H9 (cell line): ENCODE results near the gene MUC22. TPM values are rescaled to one million over a fixed set of nuclear protein-coding genes. Genes with fewer than 3 reads are reported as not detected.

Experiments
- DNase-seq: peaks from one replicate; pipeline ENCODE4 v3.0.0-alpha.2; 2017
- H2AFZ ChIP-seq: one replicate; pipeline ENCODE4 v1.6.1; 2013; ENCODE audit warnings: mild to moderate bottlenecking, low read length, control low read depth, moderate library complexity
- H2AK5ac ChIP-seq: 2 replicates; pipeline ENCODE4 v1.6.1; 2013; ENCODE audit warnings: low read length, control low read depth, mixed read lengths; ENCODE audit not compliant: insufficient read length
- H2BK120ac ChIP-seq: one replicate; pipeline ENCODE4 v1.6.1; 2013; ENCODE audit warnings: low read depth, mild to moderate bottlenecking, low read length, control low read depth, inconsistent platforms; ENCODE audit not compliant: poor library complexity, severe bottlenecking
- H2BK12ac ChIP-seq: 2 replicates; pipeline ENCODE4 v1.6.1; 2013; ENCODE audit warnings: low read length, control low read depth, mixed read lengths, low read depth; ENCODE audit not compliant: insufficient read length
- H2BK15ac ChIP-seq: 2 replicates; pipeline ENCODE4 v1.6.1; 2013; ENCODE audit warnings: low read depth, low read length, control low read depth
- H2BK20ac ChIP-seq: one replicate; pipeline ENCODE4 v1.6.1; 2013; ENCODE audit warnings: low read depth, mild to moderate bottlenecking, low read length, control low read depth, inconsistent platforms; ENCODE audit not compliant: poor library complexity, severe bottlenecking
- H2BK5ac ChIP-seq: 2 replicates; pipeline ENCODE4 v1.6.1; 2013; ENCODE audit warnings: low read length, control low read depth, mixed read lengths; ENCODE audit not compliant: insufficient read length
- H3K14ac ChIP-seq: 2 replicates; pipeline ENCODE4 v1.6.1; 2013; ENCODE audit warnings: low read length, control low read depth; ENCODE audit not compliant: insufficient read depth
- H3K18ac ChIP-seq: 2 replicates; pipeline ENCODE4 v1.6.1; 2013; ENCODE audit warnings: low read depth, mild to moderate bottlenecking, mixed read lengths, low read length, control low read depth; ENCODE audit not compliant: insufficient read length
- H3K23ac ChIP-seq: 2 replicates; pipeline ENCODE4 v1.6.1; 2013; ENCODE audit warnings: low read length, control low read depth, mixed read lengths, low read depth; ENCODE audit not compliant: insufficient read length
- H3K23me2 ChIP-seq: 2 replicates; pipeline ENCODE4 v1.6.1; 2013; ENCODE audit warnings: low read depth, mild to moderate bottlenecking, mixed read lengths, low read length, control low read depth; ENCODE audit not compliant: insufficient read length, poor library complexity, severe bottlenecking
- H3K27ac ChIP-seq: 2 replicates; pipeline ENCODE4 v1.5.1; 2013; ENCODE audit warnings: low read length, control low read depth, mixed read lengths, low read depth; ENCODE audit not compliant: insufficient read length
- H3K27me3 ChIP-seq: 2 replicates; pipeline ENCODE4 v1.6.1; 2013; ENCODE audit warnings: low read length, control low read depth, inconsistent platforms; ENCODE audit not compliant: insufficient read depth
- H3K4ac ChIP-seq: 2 replicates; pipeline ENCODE4 v1.6.1; 2013; ENCODE audit warnings: low read depth, mild to moderate bottlenecking, control low read depth, inconsistent platforms, low read length, moderate library complexity
- H3K4me1 ChIP-seq: 2 replicates; pipeline ENCODE4 v1.6.1; 2013; ENCODE audit warnings: low read length, control low read depth, inconsistent platforms; ENCODE audit not compliant: insufficient read depth
- H3K4me2 ChIP-seq: 2 replicates; pipeline ENCODE4 v1.6.1; 2013; ENCODE audit warnings: low read length, control low read depth, mixed read lengths; ENCODE audit not compliant: insufficient read length, insufficient read depth
- H3K56ac ChIP-seq: 2 replicates; pipeline ENCODE4 v1.6.1; 2013; ENCODE audit warnings: low read depth, mild to moderate bottlenecking, mixed read lengths, low read length, control low read depth; ENCODE audit not compliant: insufficient read length
- H3K79me1 ChIP-seq: 2 replicates; pipeline ENCODE4 v1.6.1; 2013; ENCODE audit warnings: low read depth, mild to moderate bottlenecking, moderate library complexity, low read length, control low read depth, inconsistent platforms; ENCODE audit not compliant: insufficient read depth, poor library complexity, severe bottlenecking
- H3K79me2 ChIP-seq: 2 replicates; pipeline ENCODE4 v1.6.1; 2013; ENCODE audit warnings: low read length, control low read depth, inconsistent platforms; ENCODE audit not compliant: insufficient read depth
- H3K9ac ChIP-seq: 2 replicates; pipeline ENCODE4 v1.6.1; 2013; ENCODE audit warnings: low read length, control low read depth, mixed read lengths; ENCODE audit not compliant: insufficient read length; ENCODE audit errors: extremely low read depth
- H3K9me3 ChIP-seq: one replicate; pipeline ENCODE4 v1.6.1; 2013; ENCODE audit warnings: low read depth, low read length, inconsistent platforms; ENCODE audit not compliant: control insufficient read depth
- H3T11ph ChIP-seq: one replicate; pipeline ENCODE4 v1.6.1; 2013; ENCODE audit warnings: mild to moderate bottlenecking, low read length, control low read depth, inconsistent platforms
- H4K20me1 ChIP-seq: one replicate; pipeline ENCODE4 v1.6.1; 2013; ENCODE audit not compliant: control insufficient read depth, insufficient read length, insufficient read depth
- H4K5ac ChIP-seq: 2 replicates; pipeline ENCODE4 v1.6.1; 2013; ENCODE audit warnings: low read depth, mild to moderate bottlenecking, mixed read lengths, low read length, control low read depth; ENCODE audit not compliant: insufficient read length
- H4K8ac ChIP-seq: replicated peaks from 2 replicates; pipeline ENCODE4 v1.6.1; 2013; ENCODE audit warnings: low read length, control low read depth, mixed read lengths, low read depth; ENCODE audit not compliant: insufficient read length
- H4K91ac ChIP-seq: 2 replicates; pipeline ENCODE4 v1.6.1; 2013; ENCODE audit warnings: low read depth, mild to moderate bottlenecking, moderate library complexity, mixed read lengths, low read length, control low read depth; ENCODE audit not compliant: insufficient read length
- H3K27ac Mint-ChIP-seq, 3 experiments: 2 replicates in 2 of 3; 3 replicates in 1 of 3; pipeline ENCODE4 v1.8.0; 2020 to 2021; ENCODE audit warnings: mixed read lengths in 3 of 3, mild to moderate bottlenecking in 1 of 3, moderate library complexity in 1 of 3
- H3K27me3 Mint-ChIP-seq: 2 replicates; pipeline ENCODE4 v1.8.0; 2021; ENCODE audit warnings: low read depth, mild to moderate bottlenecking, moderate library complexity, mixed read lengths
- H3K36me3 Mint-ChIP-seq, 3 experiments: 2 replicates in 2 of 3; 3 replicates in 1 of 3; pipeline ENCODE4 v1.8.0; 2020 to 2021; ENCODE audit warnings: low read depth in 3 of 3, mixed read lengths in 3 of 3; ENCODE audit not compliant: insufficient read depth in 1 of 3
- H3K4me1 Mint-ChIP-seq, 2 experiments: 2 replicates each; pipeline ENCODE4 v1.8.0; 2020; ENCODE audit warnings: mixed read lengths in 2 of 2
- H3K4me3 Mint-ChIP-seq, 2 experiments: 2 replicates in 1 of 2; 3 replicates in 1 of 2; pipeline ENCODE4 v1.8.0; 2020 to 2021; ENCODE audit warnings: mild to moderate bottlenecking in 2 of 2, mixed read lengths in 2 of 2, moderate library complexity in 1 of 2
- H3K9me3 Mint-ChIP-seq, 2 experiments: 2 replicates in 1 of 2; 3 replicates in 1 of 2; pipeline ENCODE4 v1.8.0; 2020; ENCODE audit warnings: mild to moderate bottlenecking in 2 of 2, mixed read lengths in 2 of 2, moderate library complexity in 1 of 2
- CTCF ChIP-seq: fragments of 200-600 bp; sonication (generic); conservative IDR thresholded peaks from 3 replicates; pipeline ENCODE4 v1.8.0; 2021; ENCODE audit warnings: antibody characterized with exemption, mild to moderate bottlenecking
- WGBS: extraction: QIAGEN DNeasy Blood & Tissue Kit; methylation state at CpG from one replicate; pipeline ENCODE4 v1.1.7; 2013; ENCODE audit warnings: missing lambda C conversion rate, low lambda C conversion rate, mixed read lengths; ENCODE audit not compliant: insufficient read length; ENCODE audit errors: extremely low coverage; 5-methylcytosine and 5-hydroxymethylcytosine counted together
- total RNA-seq: library from RNA; stranded (reverse); gene quantifications from 2 replicates; pipeline ENCODE4 v1.2.1, GENCODE V29; 2021

MUC22 gene
- total RNA-seq, 1 experiment from 2014 or later: not detected

- H2BK20ac ChIP-seq: no peak overlapping the region
- WGBS: no CpG with 5 or more reads among the region's 6 CpGs
- no peak overlapping the region for H2BK12ac ChIP-seq
- H3K4ac ChIP-seq: no peak overlapping the region
- H3K9me3 Mint-ChIP-seq: peaks cover 5 to 8% of the 10 kb centered on the region in 2 experiments; a peak in 4 of 5 replicates
- H2BK15ac ChIP-seq: no peak overlapping the region
- H3K36me3 Mint-ChIP-seq: peaks cover 0 to 6% (median 0%) of the 10 kb centered on the region in 3 experiments; a peak in 2 of 7 replicates
- H3K79me2 ChIP-seq: no peaks in the 10 kb centered on the region
- H3K4me3 Mint-ChIP-seq: no peak overlapping the region
- 0 out of 4 replicates have a peak, but pooled peaks cover 0 to 2% of the 10 kb centered on the region in 2 experiments for H3K4me1 Mint-ChIP-seq
- no peak overlapping the region for H3K4me2 ChIP-seq
- no peak overlapping the region for H2BK120ac ChIP-seq
- no peak overlapping the region for H3T11ph ChIP-seq
- TF ChIP-seq CTCF: no peak
- no peak overlapping the region for H3K27ac Mint-ChIP-seq
- no peak overlapping the region for H4K91ac ChIP-seq
- H3K27ac ChIP-seq: no peak overlapping the region
- no peaks in the 10 kb centered on the region for H3K9me3 ChIP-seq
- H3K23me2 ChIP-seq: no peaks in the 10 kb centered on the region
- no peaks in the 10 kb centered on the region for H4K20me1 ChIP-seq
- no peaks in the 10 kb centered on the region for H3K4me1 ChIP-seq
- H3K27me3 ChIP-seq: no peaks in the 10 kb centered on the region
- no peak overlapping the region for H4K8ac ChIP-seq
- H3K27me3 Mint-ChIP-seq: peaks cover 7% of the 10 kb centered on the region
- no peak overlapping the region for H3K56ac ChIP-seq
- H4K5ac ChIP-seq: no peak overlapping the region
- H3K23ac ChIP-seq: no peak overlapping the region
- no peak for DNase-seq
- no peak overlapping the region for H2AFZ ChIP-seq
- H3K9ac ChIP-seq: no peak overlapping the region
- H2BK5ac ChIP-seq: no peak overlapping the region
- H3K79me1 ChIP-seq: no peaks in the 10 kb centered on the region
- H2AK5ac ChIP-seq: no peak overlapping the region
- H3K18ac ChIP-seq: no peak overlapping the region
- H3K14ac ChIP-seq: no peak overlapping the region
These were observed 879 bp downstream of the MUC22 start for GRCh38 chr6:31011153-31011552.
